ENCODE measurements around the gene KIF23.

GRCh38 chr15:69408841-69409240 lies 5.3 kb upstream of the KIF23 start:
- TF ChIP-seq CTCF (IDR thresholded peaks at IDR 0.05): no peak
- no peak for TF ChIP-seq EP300 (IDR thresholded peaks at IDR 0.05; ENCODE audit: low read depth)

Measured in transverse colon (tissue), 3 donors.